Measurements from ENCODE around the gene TBX15.

TBX15 gene

GRCh38 chr1:119001181-119002027, 13.3 kb upstream of the TBX15 start:
- Histone ChIP-seq H3K79me2 (ENCODE audit: insufficient read depth, low read length) (no peaks in the 10 kb centered on the region), H3K9ac (ENCODE audit: low read depth, low read length) (no peak overlapping the region), H3K27me3 (ENCODE audit: insufficient read depth, low read length, poor library complexity) (no peaks in the 10 kb centered on the region), H2AFZ (ENCODE audit: low read depth, low read length) (no peak overlapping the region), H3K9me3 (ENCODE audit: insufficient read depth, low read length, severe bottlenecking) (no peaks in the 10 kb centered on the region), H4K20me1 (ENCODE audit: insufficient read depth, low read length) (no peaks in the 10 kb centered on the region), H3K27ac (ENCODE audit: low read length) (no peak overlapping the region), H3K36me3 (ENCODE audit: insufficient read depth, low read length) (no peaks in the 10 kb centered on the region), H3K4me2 (ENCODE audit: insufficient read depth, low read length) (no peak overlapping the region), H3K4me1 (ENCODE audit: insufficient read depth, low read length) (no peaks in the 10 kb centered on the region), H3K4me3 (ENCODE audit: low read depth in 1 of 2, low read length in 2 of 2) (no peak overlapping the region)
- TF ChIP-seq CTCF (IDR thresholded peaks at IDR 0.05; ENCODE audit: borderline replicate concordance, extremely low read depth, low read length, poor library complexity, severe bottlenecking), result no peak
- no peak for TF ChIP-seq EZH2 (IDR thresholded peaks at IDR 0.05; ENCODE audit: borderline replicate concordance, low read depth, low read length, severe bottlenecking)
- ATAC-seq (ENCODE audit: insufficient read depth, low read depth), result peak; percentile 24; the same call in 1 of the 3 replicates
- DNase-seq, result no peak

GRCh38 chr1:119000371-119001180, 12.4 kb upstream of the TBX15 start:
- H3K4me2 ChIP-seq (ENCODE audit: insufficient read depth, low read length), result no peak overlapping the region
- no peak overlapping the region for H3K9ac ChIP-seq (ENCODE audit: low read depth, low read length)
- no peaks in the 10 kb centered on the region for H3K79me2 ChIP-seq (ENCODE audit: insufficient read depth, low read length)
- H3K36me3 ChIP-seq (ENCODE audit: insufficient read depth, low read length), result no peaks in the 10 kb centered on the region
- no peak overlapping the region for H3K27ac ChIP-seq (ENCODE audit: low read length)
- ATAC-seq (ENCODE audit: insufficient read depth, low read depth), result no peak
- H3K27me3 ChIP-seq (ENCODE audit: insufficient read depth, low read length, poor library complexity), result no peaks in the 10 kb centered on the region
- TF ChIP-seq CTCF (IDR thresholded peaks at IDR 0.05; ENCODE audit: borderline replicate concordance, extremely low read depth, low read length, poor library complexity, severe bottlenecking) (no peak), EZH2 (IDR thresholded peaks at IDR 0.05; ENCODE audit: borderline replicate concordance, low read depth, low read length, severe bottlenecking) (no peak)
- no peak for DNase-seq
- no peak overlapping the region for H3K4me3 ChIP-seq (ENCODE audit: low read depth in 1 of 2, low read length in 2 of 2)
- H3K4me1 ChIP-seq (ENCODE audit: insufficient read depth, low read length), result no peaks in the 10 kb centered on the region
- H2AFZ ChIP-seq (ENCODE audit: low read depth, low read length), result no peak overlapping the region
- no peaks in the 10 kb centered on the region for H4K20me1 ChIP-seq (ENCODE audit: insufficient read depth, low read length)
- H3K9me3 ChIP-seq (ENCODE audit: insufficient read depth, low read length, severe bottlenecking), result no peaks in the 10 kb centered on the region

GRCh38 chr1:118999348-119000071, 11.4 kb upstream of the TBX15 start:
- TF ChIP-seq CTCF (IDR thresholded peaks at IDR 0.05; ENCODE audit: borderline replicate concordance, extremely low read depth, low read length, poor library complexity, severe bottlenecking) (no peak), EZH2 (IDR thresholded peaks at IDR 0.05; ENCODE audit: borderline replicate concordance, low read depth, low read length, severe bottlenecking) (no peak)
- Histone ChIP-seq H3K4me3 (ENCODE audit: low read depth in 1 of 2, low read length in 2 of 2) (no peak overlapping the region), H3K27ac (ENCODE audit: low read length) (no peak overlapping the region), H3K9me3 (ENCODE audit: insufficient read depth, low read length, severe bottlenecking) (no peaks in the 10 kb centered on the region), H3K79me2 (ENCODE audit: insufficient read depth, low read length) (no peaks in the 10 kb centered on the region), H3K4me1 (ENCODE audit: insufficient read depth, low read length) (no peaks in the 10 kb centered on the region), H2AFZ (ENCODE audit: low read depth, low read length) (no peak overlapping the region), H3K36me3 (ENCODE audit: insufficient read depth, low read length) (no peaks in the 10 kb centered on the region), H3K4me2 (ENCODE audit: insufficient read depth, low read length) (no peak overlapping the region), H4K20me1 (ENCODE audit: insufficient read depth, low read length) (no peaks in the 10 kb centered on the region), H3K27me3 (ENCODE audit: insufficient read depth, low read length, poor library complexity) (no peaks in the 10 kb centered on the region), H3K9ac (ENCODE audit: low read depth, low read length) (no peak overlapping the region)
- DNase-seq (no peak), ATAC-seq (ENCODE audit: insufficient read depth, low read depth) (peak; percentile 52; the same call in 2 of the 3 replicates)

All from DND-41 (cell line).